HEK293 (cell line): Measurements from ENCODE around the gene ISOC2.

Experiments used
- CTCF ChIA-PET: fragments of 350-600 bp; formaldehyde crosslinking; extraction: SDS; loops from one replicate; lab custom pipeline; 2021; ENCODE audit warnings: antibody characterized with exemption; lab: Yijun Ruan, JAX
- POLR2A ChIA-PET: fragments of 300-600 bp; formaldehyde crosslinking; extraction: SDS; loops from one replicate; lab custom pipeline; 2020; ENCODE audit warnings: antibody characterized with exemption, inconsistent platforms; lab: Yijun Ruan, JAX
- H3K27ac ChIP-seq: fragments of 200-500 bp; sonication (Bioruptor generic); 2 replicates; pipeline ENCODE4 v1.5.1; 2014; ENCODE audit warnings: low read depth, low read length, control low read depth, inconsistent platforms; ENCODE audit errors: extremely low read depth
- H3K36me3 ChIP-seq, 2 experiments: fragments of 200-500 bp in 1 of 2; sonication (Bioruptor generic) in 1 of 2; 1 replicate in 1 of 2; 2 replicates in 1 of 2; pipeline ENCODE4 v1.5.1; 2014 to 2017; ENCODE audit warnings: inconsistent platforms in 2 of 2, low read length in 2 of 2; ENCODE audit not compliant: control insufficient read depth in 2 of 2, insufficient read depth in 1 of 2
- H3K4me1 ChIP-seq: fragments of 200-500 bp; sonication (Bioruptor generic); 2 replicates; pipeline ENCODE4 v1.5.1; 2014; ENCODE audit warnings: mild to moderate bottlenecking, low read length, inconsistent platforms; ENCODE audit not compliant: control insufficient read depth, insufficient read depth
- H3K4me3 ChIP-seq: 2 replicates; pipeline ENCODE4 v1.5.1; 2011; ENCODE audit warnings: low read depth, mild to moderate bottlenecking, control low read depth, low read length, moderate library complexity
- H3K9me3 ChIP-seq: fragments of 200-500 bp; sonication (Bioruptor generic); 2 replicates; pipeline ENCODE4 v1.5.1; 2014; ENCODE audit warnings: low read depth, low read length, inconsistent platforms; ENCODE audit not compliant: control insufficient read depth, insufficient read depth
- GLI2 ChIP-seq: fragments of 450-650 bp; formaldehyde crosslinking; IDR thresholded peaks from 2 replicates; pipeline ENCODE4; 2017; ENCODE audit warnings: missing biosample characterization, missing genetic modification characterization, low read depth, borderline replicate concordance
- GLIS1 ChIP-seq: fragments of 450-650 bp; formaldehyde crosslinking; IDR thresholded peaks from 2 replicates; pipeline ENCODE4 v1.5.1; 2016; ENCODE audit warnings: missing biosample characterization, missing genetic modification characterization
- GLIS2 ChIP-seq: fragments of 450-650 bp; formaldehyde crosslinking; IDR thresholded peaks from 2 replicates; pipeline ENCODE4 v1.5.1; 2016; ENCODE audit warnings: missing biosample characterization, missing genetic modification characterization
- KLF9 ChIP-seq: fragments of 450-650 bp; formaldehyde crosslinking; IDR thresholded peaks from 2 replicates; pipeline ENCODE4 v1.5.1; 2016; ENCODE audit warnings: missing biosample characterization, missing genetic modification characterization, low read depth
- MEIS1 ChIP-seq: sonication (generic); formaldehyde crosslinking; IDR thresholded peaks from 2 replicates; pipeline ENCODE4 v1.8.1; 2022; ENCODE audit warnings: missing genetic modification reagents, mild to moderate bottlenecking, borderline replicate concordance
- ZBTB8A ChIP-seq: fragments of 450-650 bp; formaldehyde crosslinking; IDR thresholded peaks from 2 replicates; pipeline ENCODE4 v1.5.1; 2016; ENCODE audit warnings: missing biosample characterization, missing genetic modification characterization
- ZFP41 ChIP-seq: fragments of 450-650 bp; formaldehyde crosslinking; IDR thresholded peaks from 2 replicates; pipeline ENCODE4 v1.5.1; 2016; ENCODE audit warnings: missing biosample characterization, missing genetic modification characterization, borderline replicate concordance
- ZNF2 ChIP-seq: fragments of 450-650 bp; formaldehyde crosslinking; IDR thresholded peaks from 2 replicates; pipeline ENCODE4 v1.5.1; 2016; ENCODE audit warnings: missing biosample characterization, missing genetic modification characterization
- ZNF214 ChIP-seq: fragments of 450-650 bp; formaldehyde crosslinking; IDR thresholded peaks from 2 replicates; pipeline ENCODE4 v1.5.1; 2017; ENCODE audit warnings: missing biosample characterization, mild to moderate bottlenecking, missing genetic modification characterization, borderline replicate concordance
- ZNF239 ChIP-seq: fragments of 450-650 bp; formaldehyde crosslinking; IDR thresholded peaks from 2 replicates; pipeline ENCODE4 v1.5.1; 2016; ENCODE audit warnings: missing biosample characterization, missing genetic modification characterization
- ZNF366 ChIP-seq: fragments of 450-650 bp; formaldehyde crosslinking; conservative IDR thresholded peaks from 2 replicates; pipeline ENCODE4 v1.5.1; 2016; ENCODE audit warnings: missing biosample characterization, missing genetic modification characterization
- ZNF664 ChIP-seq: fragments of 450-650 bp; formaldehyde crosslinking; IDR thresholded peaks from 2 replicates; pipeline ENCODE4 v1.5.1; 2016; ENCODE audit warnings: missing biosample characterization, missing genetic modification characterization
- ZXDB ChIP-seq: fragments of 450-650 bp; formaldehyde crosslinking; IDR thresholded peaks from 2 replicates; pipeline ENCODE4 v1.5.1; 2016; ENCODE audit warnings: missing biosample characterization, missing genetic modification characterization
- TF ChIP-seq, protein P1 (sequence below): fragments of 450-650 bp; formaldehyde crosslinking; IDR thresholded peaks from 2 replicates; pipeline ENCODE4 v1.5.1; 2016; ENCODE audit warnings: missing biosample characterization, missing genetic modification characterization
- TF ChIP-seq, protein P2 (sequence below): fragments of 450-650 bp; formaldehyde crosslinking; IDR thresholded peaks from 2 replicates; pipeline ENCODE4 v1.5.1; 2016; ENCODE audit warnings: missing biosample characterization, missing genetic modification characterization
- TF ChIP-seq, protein P3 (sequence below): fragments of 450-650 bp; formaldehyde crosslinking; IDR thresholded peaks from 2 replicates; pipeline ENCODE4 v1.5.1; 2016; ENCODE audit warnings: missing biosample characterization, missing genetic modification characterization
- TF ChIP-seq, protein P4 (sequence below): fragments of 450-650 bp; formaldehyde crosslinking; IDR thresholded peaks from 2 replicates; pipeline ENCODE4 v1.5.1; 2016; ENCODE audit warnings: missing biosample characterization, missing genetic modification characterization
- TF ChIP-seq, protein P5 (sequence below): fragments of 450-650 bp; formaldehyde crosslinking; IDR thresholded peaks from 2 replicates; pipeline ENCODE4 v1.5.1; 2017; ENCODE audit warnings: missing biosample characterization, missing genetic modification characterization

The ISOC2 gene

DNA sequence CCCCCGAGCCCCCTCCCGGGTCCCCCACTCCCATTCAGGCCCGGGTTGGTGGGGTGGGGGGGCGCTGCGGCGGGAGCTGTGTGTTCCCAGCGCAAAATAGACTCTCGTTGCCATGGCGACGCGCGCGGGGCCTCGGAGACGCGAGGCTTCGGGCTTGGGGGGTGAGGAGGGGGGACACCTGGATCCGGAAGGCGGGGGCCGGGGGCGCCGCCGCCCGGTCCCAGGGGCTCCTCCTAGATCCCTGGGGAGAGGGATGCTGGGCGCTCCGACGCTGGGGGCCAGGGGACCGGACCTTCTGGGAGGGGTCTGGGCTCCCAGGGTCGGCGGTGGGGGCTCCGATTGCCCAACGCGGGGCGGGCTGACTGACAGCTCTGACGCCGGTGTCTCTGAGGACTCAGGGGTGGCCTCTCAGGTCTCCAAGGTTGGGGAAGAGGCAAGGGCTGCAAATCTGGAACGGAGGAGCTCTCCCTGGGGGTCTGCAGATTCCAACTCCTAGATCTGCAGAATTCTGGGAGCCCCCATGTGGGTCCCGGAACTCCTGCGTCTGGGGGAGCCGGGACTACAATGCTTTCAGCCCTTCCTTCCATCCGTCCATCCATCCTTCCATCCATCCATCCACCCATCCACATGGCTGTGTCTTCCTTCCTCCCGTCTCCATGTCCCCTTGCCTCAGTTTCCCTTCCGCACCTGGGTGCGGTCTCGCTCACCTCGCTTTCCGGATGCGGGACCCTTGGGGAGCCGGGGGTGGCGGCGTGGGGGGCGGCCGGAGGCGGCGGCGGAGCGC, 9.3 kb downstream of the ISOC2 start:
- ChIA-PET CTCF (interaction anchor here (0.6 to 1.8 kb wide), 7 partner anchors 15 to 287 kb away, joined by 3 to 14 read pairs (median 4); no protein-coding TSS in a partner anchor), POLR2A (interaction anchor here (0.6 to 0.9 kb wide), 2 partner anchors 10 to 193 kb away, joined by 3 read pairs; partner anchors contain the start of gene ISOC2)
- TF ChIP-seq ZNF214 (tag by site-specific recombination) = no peak
- no peak for TF ChIP-seq MEIS1 (CRISPR knock-in tag)
- peak; percentile 53 for TF ChIP-seq GLIS1 (tag by site-specific recombination)
- no peak for TF ChIP-seq ZNF239 (tag by site-specific recombination)
- TF ChIP-seq, protein P1, sequence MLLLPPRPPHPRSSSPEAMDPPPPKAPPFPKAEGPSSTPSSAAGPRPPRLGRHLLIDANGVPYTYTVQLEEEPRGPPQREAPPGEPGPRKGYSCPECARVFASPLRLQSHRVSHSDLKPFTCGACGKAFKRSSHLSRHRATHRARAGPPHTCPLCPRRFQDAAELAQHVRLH = no peak
- peak; percentile 37 for TF ChIP-seq GLIS2 (tag by site-specific recombination)
- no peak for TF ChIP-seq ZNF664 (tag by site-specific recombination)
- no peak for TF ChIP-seq ZFP41 (tag by site-specific recombination)
- no peak for TF ChIP-seq GLI2 (tag by site-specific recombination)
- TF ChIP-seq, protein P2, sequence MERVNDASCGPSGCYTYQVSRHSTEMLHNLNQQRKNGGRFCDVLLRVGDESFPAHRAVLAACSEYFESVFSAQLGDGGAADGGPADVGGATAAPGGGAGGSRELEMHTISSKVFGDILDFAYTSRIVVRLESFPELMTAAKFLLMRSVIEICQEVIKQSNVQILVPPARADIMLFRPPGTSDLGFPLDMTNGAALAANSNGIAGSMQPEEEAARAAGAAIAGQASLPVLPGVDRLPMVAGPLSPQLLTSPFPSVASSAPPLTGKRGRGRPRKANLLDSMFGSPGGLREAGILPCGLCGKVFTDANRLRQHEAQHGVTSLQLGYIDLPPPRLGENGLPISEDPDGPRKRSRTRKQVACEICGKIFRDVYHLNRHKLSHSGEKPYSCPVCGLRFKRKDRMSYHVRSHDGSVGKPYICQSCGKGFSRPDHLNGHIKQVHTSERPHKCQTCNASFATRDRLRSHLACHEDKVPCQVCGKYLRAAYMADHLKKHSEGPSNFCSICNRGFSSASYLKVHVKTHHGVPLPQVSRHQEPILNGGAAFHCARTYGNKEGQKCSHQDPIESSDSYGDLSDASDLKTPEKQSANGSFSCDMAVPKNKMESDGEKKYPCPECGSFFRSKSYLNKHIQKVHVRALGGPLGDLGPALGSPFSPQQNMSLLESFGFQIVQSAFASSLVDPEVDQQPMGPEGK = peak; percentile 70; the same call in 1 of the 2 replicates
- TF ChIP-seq, protein P3, sequence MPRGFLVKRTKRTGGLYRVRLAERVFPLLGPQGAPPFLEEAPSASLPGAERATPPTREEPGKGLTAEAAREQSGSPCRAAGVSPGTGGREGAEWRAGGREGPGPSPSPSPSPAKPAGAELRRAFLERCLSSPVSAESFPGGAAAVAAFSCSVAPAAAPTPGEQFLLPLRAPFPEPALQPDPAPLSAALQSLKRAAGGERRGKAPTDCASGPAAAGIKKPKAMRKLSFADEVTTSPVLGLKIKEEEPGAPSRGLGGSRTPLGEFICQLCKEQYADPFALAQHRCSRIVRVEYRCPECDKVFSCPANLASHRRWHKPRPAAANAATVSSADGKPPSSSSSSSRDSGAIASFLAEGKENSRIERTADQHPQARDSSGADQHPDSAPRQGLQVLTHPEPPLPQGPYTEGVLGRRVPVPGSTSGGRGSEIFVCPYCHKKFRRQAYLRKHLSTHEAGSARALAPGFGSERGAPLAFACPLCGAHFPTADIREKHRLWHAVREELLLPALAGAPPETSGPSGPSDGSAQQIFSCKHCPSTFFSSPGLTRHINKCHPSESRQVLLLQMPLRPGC (tag by site-specific recombination) = no peak
- peak; percentile 80 for TF ChIP-seq ZNF366 (tag by site-specific recombination)
- TF ChIP-seq, protein P4, sequence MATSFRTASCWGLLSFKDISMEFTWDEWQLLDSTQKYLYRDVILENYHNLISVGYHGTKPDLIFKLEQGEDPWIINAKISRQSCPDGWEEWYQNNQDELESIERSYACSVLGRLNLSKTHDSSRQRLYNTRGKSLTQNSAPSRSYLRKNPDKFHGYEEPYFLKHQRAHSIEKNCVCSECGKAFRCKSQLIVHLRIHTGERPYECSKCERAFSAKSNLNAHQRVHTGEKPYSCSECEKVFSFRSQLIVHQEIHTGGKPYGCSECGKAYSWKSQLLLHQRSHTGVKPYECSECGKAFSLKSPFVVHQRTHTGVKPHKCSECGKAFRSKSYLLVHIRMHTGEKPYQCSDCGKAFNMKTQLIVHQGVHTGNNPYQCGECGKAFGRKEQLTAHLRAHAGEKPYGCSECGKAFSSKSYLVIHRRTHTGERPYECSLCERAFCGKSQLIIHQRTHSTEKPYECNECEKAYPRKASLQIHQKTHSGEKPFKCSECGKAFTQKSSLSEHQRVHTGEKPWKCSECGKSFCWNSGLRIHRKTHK (tag by site-specific recombination) = no peak
- TF ChIP-seq, protein P5, sequence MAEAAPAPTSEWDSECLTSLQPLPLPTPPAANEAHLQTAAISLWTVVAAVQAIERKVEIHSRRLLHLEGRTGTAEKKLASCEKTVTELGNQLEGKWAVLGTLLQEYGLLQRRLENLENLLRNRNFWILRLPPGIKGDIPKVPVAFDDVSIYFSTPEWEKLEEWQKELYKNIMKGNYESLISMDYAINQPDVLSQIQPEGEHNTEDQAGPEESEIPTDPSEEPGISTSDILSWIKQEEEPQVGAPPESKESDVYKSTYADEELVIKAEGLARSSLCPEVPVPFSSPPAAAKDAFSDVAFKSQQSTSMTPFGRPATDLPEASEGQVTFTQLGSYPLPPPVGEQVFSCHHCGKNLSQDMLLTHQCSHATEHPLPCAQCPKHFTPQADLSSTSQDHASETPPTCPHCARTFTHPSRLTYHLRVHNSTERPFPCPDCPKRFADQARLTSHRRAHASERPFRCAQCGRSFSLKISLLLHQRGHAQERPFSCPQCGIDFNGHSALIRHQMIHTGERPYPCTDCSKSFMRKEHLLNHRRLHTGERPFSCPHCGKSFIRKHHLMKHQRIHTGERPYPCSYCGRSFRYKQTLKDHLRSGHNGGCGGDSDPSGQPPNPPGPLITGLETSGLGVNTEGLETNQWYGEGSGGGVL = peak; percentile 66; the same call in 1 of the 2 replicates
- TF ChIP-seq KLF9 (tag by site-specific recombination) = no peak
- no peak for TF ChIP-seq ZBTB8A (tag by site-specific recombination)
- no peak for TF ChIP-seq ZNF2 (tag by site-specific recombination)
- TF ChIP-seq ZXDB (tag by site-specific recombination) = peak; percentile 16; the same call in 1 of the 2 replicates
- no peak overlapping the region for H3K27ac ChIP-seq
- H3K36me3 ChIP-seq = no peaks in the 10 kb centered on the region
- no peaks in the 10 kb centered on the region for H3K4me1 ChIP-seq
- H3K4me3 ChIP-seq = no peak overlapping the region
- H3K9me3 ChIP-seq = no peaks in the 10 kb centered on the region
